Measurements from ENCODE around the gene KRTAP2-2. TPM values are rescaled to one million over a fixed set of nuclear protein-coding genes. Genes with fewer than 3 reads are reported as not detected.
"Not testable (repeated sequence)": the region's sequence is repeated elsewhere in the genome, so short reads cannot be mapped to it uniquely, and the experiment has no call there.

KRTAP2-2 gene
- polyA plus RNA-seq, 1 donor from 2014 or later = not detected

- Mint-ChIP-seq H3K4me1 (no peaks in the 10 kb centered on the region), H3K27ac (no peak overlapping the region), H3K36me3 (no peaks in the 10 kb centered on the region), H3K4me3 (peak overlapping the region in 1 of 4 donors; percentile 40), H3K27me3 (peaks cover 5% of the 10 kb centered on the region), H3K9me3 (peaks cover 0 to 5% (median 2%) of the 10 kb centered on the region in 3 donors)
Measured at GRCh38 chr17:41071606-41072360, 16.8 kb upstream of the KRTAP2-2 start.

GRCh38 chr17:41069031-41069430, 14.0 kb upstream of the KRTAP2-2 start:
- peaks cover 0 to 2% (median 0%) of the 10 kb centered on the region in 3 donors for H3K9me3 Mint-ChIP-seq
- H3K4me3 Mint-ChIP-seq = no peak overlapping the region
- no peak overlapping the region for H3K27ac Mint-ChIP-seq
- H3K27me3 Mint-ChIP-seq = no peaks in the 10 kb centered on the region
- no peaks in the 10 kb centered on the region for H3K4me1 Mint-ChIP-seq
- no peaks in the 10 kb centered on the region for H3K36me3 Mint-ChIP-seq

GRCh38 chr17:41067281-41067680, 12.3 kb upstream of the KRTAP2-2 start:
- Mint-ChIP-seq H3K4me3 (no peak overlapping the region), H3K9me3 (peaks cover 0 to 2% (median 0%) of the 10 kb centered on the region in 3 donors), H3K27ac (no peak overlapping the region)

DNA sequence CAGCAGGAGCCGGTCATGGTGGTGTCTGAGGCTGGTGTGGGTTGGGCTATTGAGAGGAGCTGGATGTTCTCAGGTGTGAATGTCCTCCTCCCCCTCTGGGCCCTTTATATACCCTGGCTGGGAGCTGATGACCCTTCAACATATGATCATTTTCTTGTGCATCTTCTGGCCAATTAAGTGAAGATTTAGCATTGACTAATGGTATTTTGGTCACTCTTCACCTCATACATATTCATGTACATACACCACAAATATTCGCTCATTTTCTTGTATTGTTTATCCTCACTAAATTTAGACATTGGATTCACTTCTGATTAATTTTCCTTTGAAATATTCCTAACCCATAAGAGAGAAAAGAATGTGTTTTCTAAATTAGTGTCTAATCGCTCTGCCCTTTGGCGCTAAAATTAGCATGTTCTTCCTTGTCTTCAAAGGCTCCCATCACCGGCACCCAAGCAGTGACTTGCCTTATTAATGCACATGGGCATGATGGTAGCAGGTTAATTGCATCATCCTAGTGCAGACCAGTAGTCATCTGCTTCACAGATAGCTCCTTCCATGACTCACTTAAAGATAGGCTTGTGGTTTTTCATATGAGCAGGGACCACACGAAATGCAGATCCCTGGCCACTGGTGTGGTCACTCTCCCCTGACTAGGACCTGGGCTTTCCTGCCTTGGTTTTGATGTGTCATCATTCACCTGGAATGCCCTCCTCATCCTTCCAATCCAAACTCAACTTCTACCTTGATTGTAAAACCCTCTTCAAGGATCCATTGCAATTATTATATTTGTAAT, 11.0 kb upstream of the KRTAP2-2 start, which contains the start of gene KRTAP2-4:
Gene KRTAP2-4, minus strand, starts transcription at position 51 of the 796 bp plus-strand sequence. Its CDS starts 34 bp downstream, at position 17.
- Mint-ChIP-seq H3K27me3 (peaks cover 7% of the 10 kb centered on the region), H3K4me1 (no peaks in the 10 kb centered on the region), H3K27ac (peak within 1 kb of the TSS in 1 of 3 donors; percentile 47), H3K36me3 (no peaks in the 10 kb centered on the region), H3K9me3 (no peaks in the 10 kb centered on the region), H3K4me3 (no peak within 1 kb of the TSS)

More at GRCh38 chr17:41067281-41067680, 12.3 kb upstream of the KRTAP2-2 start:
- Mint-ChIP-seq H3K36me3 (no peaks in the 10 kb centered on the region), H3K27me3 (no peaks in the 10 kb centered on the region), H3K4me1 (no peaks in the 10 kb centered on the region)

DNA sequence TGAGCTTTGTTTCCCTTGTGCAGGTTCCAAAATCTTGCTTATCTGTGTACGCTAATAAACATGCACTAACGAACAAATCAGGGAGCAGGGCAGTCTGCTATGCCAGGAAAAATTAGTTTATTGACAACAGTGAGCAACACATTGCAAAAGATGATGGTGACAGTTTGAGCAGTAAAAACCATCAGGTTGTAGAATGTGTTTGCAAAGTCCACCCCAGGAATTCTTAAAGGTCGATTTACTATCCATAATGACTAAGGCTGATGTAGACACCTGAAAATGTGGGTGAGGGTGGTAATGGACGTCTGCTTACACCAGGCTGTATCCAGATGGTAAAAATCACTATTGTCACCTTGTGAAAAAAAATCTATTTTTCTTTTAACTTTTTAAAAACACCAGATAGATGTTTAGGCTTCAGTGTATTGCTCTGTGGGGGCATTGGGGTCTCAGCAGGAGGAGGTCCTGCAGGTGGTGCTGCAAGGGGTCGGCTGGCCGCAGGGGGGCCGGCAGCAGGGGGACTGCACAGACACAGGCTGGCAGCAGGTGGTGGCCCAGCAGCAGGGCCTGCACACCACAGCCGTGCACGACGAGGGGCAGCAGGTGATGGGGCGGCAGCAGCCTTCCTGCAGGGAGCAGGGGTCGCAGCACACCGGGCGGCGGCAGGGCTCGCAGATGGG, 10.1 kb upstream of the KRTAP2-2 start:
- not testable (repeated sequence) for H3K36me3 Mint-ChIP-seq

DNA sequence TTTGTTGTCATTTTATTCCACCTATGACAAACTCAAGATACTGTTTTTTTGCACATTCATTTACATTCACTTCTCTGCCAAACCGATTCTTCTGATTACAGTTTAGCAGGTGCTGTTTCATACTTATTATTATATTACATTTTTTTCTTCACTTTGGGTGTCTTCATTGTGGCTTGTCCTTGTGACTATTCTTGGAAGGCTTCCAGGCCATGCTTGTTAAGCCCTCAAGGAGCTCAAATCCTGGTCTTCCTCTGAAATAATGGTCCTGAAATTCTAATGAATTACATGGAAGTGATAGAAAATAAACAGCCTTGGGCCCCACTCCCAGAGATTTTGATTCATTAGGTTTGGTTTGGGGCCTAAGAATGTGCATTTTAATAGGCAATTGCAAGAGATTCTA, 9.3 kb upstream of the KRTAP2-2 start:
- Mint-ChIP-seq H3K27me3 (peaks cover 12% of the 10 kb centered on the region), H3K4me1 (no peaks in the 10 kb centered on the region), H3K27ac (no peak overlapping the region), H3K36me3 (no peaks in the 10 kb centered on the region), H3K4me3 (no peak overlapping the region), H3K9me3 (no peaks in the 10 kb centered on the region)

More for the DNA sequence above, 10.1 kb upstream of the KRTAP2-2 start:
- H3K4me1 Mint-ChIP-seq, H3K27ac Mint-ChIP-seq, H3K9me3 Mint-ChIP-seq, H3K4me3 Mint-ChIP-seq, H3K27me3 Mint-ChIP-seq: not testable (repeated sequence)

- Mint-ChIP-seq H3K36me3 (no peaks in the 10 kb centered on the region), H3K27ac (no peak overlapping the region), H3K4me1 (no peaks in the 10 kb centered on the region), H3K4me3 (no peak overlapping the region), H3K27me3 (peaks cover 16% of the 10 kb centered on the region), H3K9me3 (no peaks in the 10 kb centered on the region)
Measured at GRCh38 chr17:41063449-41063848, 8.4 kb upstream of the KRTAP2-2 start.

- Mint-ChIP-seq H3K4me1 (no peaks in the 10 kb centered on the region), H3K27me3 (peaks cover 16% of the 10 kb centered on the region), H3K36me3 (no peaks in the 10 kb centered on the region), H3K9me3 (peaks cover 0 to 3% (median 2%) of the 10 kb centered on the region in 3 donors), H3K4me3 (no peak overlapping the region), H3K27ac (no peak overlapping the region)
Measured at GRCh38 chr17:41061964-41062363, 6.9 kb upstream of the KRTAP2-2 start.

DNA sequence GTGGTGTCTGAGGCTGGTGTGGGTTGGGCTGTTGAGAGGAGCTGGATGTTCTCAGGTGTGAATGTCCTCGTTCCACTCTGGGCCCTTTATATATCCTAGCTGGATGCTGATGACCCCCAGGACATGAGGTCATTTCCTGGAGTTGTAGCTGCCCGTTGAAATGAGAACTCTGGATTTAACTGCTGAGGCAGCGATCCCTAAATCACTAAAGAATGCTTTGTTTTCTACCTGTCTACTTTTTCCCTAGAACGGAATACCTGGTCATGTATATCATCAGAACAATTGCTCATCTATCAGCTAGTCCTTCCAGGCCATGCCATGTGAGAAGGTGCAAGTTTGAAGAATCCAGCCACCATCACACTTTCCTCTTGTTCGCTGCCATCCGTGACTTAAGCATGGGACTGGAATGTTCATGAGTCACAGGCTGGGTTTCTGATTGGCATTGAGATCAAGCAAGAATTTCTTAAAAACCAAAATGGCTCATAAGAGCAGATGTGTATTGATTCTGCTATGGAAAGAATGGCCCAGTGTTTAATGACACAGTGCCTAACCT, 5.1 kb upstream of the KRTAP2-2 start, which contains the start of gene KRTAP2-3:
Gene KRTAP2-3, minus strand, starts transcription at position 63 of the 553 bp plus-strand sequence. CDS start 64 bp downstream, outside the sequence.
- H3K36me3 Mint-ChIP-seq = no peaks in the 10 kb centered on the region
- H3K9me3 Mint-ChIP-seq = peaks cover 1 to 3% (median 2%) of the 10 kb centered on the region in 3 donors
- peaks cover 17% of the 10 kb centered on the region for H3K27me3 Mint-ChIP-seq
- H3K4me3 Mint-ChIP-seq = no peak within 1 kb of the TSS
- no peaks in the 10 kb centered on the region for H3K4me1 Mint-ChIP-seq
- H3K27ac Mint-ChIP-seq = no peak within 1 kb of the TSS

DNA sequence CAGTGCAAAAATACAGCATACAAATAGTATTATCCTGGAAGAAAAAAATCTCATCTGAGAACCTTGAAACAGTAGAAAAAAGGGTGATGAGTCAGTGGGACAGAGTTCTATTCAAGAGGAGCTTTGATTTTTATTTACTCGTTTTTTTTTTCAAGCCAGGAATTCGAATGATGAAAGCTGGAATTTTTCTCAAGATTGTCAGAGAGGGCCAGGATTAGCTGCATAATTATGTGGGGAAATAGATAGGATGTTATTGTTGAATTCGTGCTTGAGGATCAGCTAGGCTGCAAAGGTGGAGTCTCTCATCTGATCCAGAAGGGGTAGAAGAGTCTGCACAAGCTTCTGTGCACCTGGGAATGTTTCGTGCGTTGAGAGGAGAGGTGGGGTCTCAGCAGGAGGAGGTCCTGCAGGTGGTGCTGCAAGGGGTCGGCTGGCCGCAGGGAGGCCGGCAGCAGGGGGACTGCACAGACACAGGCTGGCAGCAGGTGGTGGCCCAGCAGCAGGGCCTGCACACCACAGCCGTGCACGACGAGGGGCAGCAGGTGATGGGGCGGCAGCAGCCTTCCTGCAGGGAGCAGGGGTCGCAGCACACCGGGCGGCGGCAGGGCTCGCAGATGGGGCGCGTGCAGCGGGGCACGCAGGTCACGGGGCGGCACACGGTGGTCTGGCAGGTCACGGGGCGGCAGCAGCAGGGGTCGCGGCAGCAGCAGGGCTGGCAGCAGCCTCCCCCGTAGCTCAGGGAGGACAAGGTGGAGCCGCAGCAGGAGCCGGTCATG, 4.4 kb upstream of the KRTAP2-2 start:
- peaks cover 17% of the 10 kb centered on the region for H3K27me3 Mint-ChIP-seq
- H3K4me1 Mint-ChIP-seq, H3K36me3 Mint-ChIP-seq, H3K4me3 Mint-ChIP-seq, H3K9me3 Mint-ChIP-seq, H3K27ac Mint-ChIP-seq: not testable (repeated sequence)

DNA sequence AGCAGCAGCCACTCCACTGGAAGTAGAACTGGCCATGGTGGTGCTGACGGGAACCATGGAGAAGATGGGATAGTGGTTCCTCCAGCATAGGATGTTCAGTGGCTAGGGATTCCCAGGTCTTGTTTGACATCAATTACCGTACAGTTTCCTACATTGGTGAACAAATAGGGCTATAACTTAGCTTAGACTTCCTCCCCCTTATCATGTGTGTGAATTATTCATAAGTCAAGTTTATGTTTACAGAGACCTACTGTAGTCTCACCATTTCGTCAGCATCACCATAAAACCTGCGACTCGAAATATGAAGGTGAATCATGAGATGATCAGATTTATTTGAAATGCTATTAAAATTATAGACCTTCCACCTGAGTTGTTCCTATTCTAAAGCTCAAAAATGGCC, 3.7 kb upstream of the KRTAP2-2 start:
- Mint-ChIP-seq H3K9me3 (peaks cover 1 to 4% (median 2%) of the 10 kb centered on the region in 3 donors), H3K27ac (no peak overlapping the region), H3K27me3 (peaks cover 17% of the 10 kb centered on the region), H3K4me3 (no peak overlapping the region), H3K4me1 (peaks cover 0 to 2% (median 0%) of the 10 kb centered on the region in 3 donors), H3K36me3 (no peaks in the 10 kb centered on the region)

DNA sequence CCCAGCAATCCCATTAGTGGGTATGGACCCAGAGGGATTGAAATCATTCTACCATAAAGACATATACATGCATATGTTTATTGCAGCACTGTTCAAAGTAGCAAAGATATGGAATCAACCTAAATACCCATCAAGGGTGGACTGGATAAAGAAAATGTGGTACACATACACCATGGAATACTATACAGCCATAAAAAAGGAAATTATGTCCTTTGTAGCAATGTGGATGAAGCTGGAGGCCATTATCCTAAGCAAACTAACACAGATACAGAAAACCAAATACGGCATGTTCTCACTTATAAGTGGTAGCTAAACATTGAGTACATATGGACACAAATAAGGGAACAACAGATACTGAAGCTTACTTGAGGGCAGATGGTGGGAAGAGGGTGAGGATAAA, 2.5 kb upstream of the KRTAP2-2 start:
- Mint-ChIP-seq H3K36me3 (no peaks in the 10 kb centered on the region), H3K4me3 (no peak overlapping the region), H3K27me3 (peaks cover 21% of the 10 kb centered on the region), H3K27ac (no peak overlapping the region), H3K4me1 (peaks cover 0 to 2% (median 0%) of the 10 kb centered on the region in 3 donors), H3K9me3 (peaks cover 1 to 7% (median 2%) of the 10 kb centered on the region in 3 donors)

DNA sequence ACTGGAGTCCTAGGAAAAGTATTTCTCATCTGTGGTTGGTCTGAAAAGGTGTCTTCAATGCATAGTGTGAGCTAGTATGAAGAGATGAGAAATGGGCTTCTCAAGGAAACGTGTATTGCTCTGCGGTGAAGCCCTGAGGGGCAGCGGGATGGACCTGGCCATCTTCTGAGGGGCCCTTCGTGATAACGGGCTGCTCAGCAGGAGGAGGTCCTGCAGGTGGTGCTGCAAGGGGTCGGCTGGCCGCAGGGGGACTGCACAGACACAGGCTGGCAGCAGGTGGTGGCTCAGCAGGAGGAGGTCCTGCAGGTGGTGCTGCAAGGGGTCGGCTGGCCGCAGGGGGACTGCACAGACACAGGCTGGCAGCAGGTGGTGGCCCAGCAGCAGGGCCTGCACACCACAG, 474 bp downstream of the KRTAP2-2 start:
- not testable (repeated sequence) for H3K27ac Mint-ChIP-seq, H3K9me3 Mint-ChIP-seq, H3K36me3 Mint-ChIP-seq, H3K4me1 Mint-ChIP-seq, H3K4me3 Mint-ChIP-seq
- peaks cover 14% of the 10 kb centered on the region for H3K27me3 Mint-ChIP-seq

DNA sequence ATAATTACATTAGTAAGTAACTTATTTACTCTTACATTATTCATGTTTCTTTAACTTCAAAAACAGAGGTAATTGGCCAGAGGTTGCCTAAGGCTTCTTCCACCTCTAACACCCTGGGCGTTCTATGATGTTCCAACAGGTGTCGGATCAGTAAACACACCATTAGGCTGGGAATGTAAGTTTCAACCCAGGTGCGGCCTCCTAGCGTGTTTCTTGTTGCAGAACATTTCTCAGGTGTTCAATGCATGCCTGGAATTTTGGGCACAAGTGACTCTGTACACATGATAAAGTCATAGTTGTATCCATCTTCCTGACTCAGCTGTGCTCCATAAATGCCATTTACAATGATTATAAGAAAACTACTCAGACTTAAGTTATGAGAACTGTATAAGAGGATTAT, 1.0 kb downstream of the KRTAP2-2 start:
- peaks cover 0 to 4% (median 2%) of the 10 kb centered on the region in 3 donors for H3K4me1 Mint-ChIP-seq
- H3K27me3 Mint-ChIP-seq = peaks cover 11% of the 10 kb centered on the region
- H3K27ac Mint-ChIP-seq = peak overlapping the region in 1 of 3 donors; percentile 46
- H3K36me3 Mint-ChIP-seq = no peaks in the 10 kb centered on the region
- H3K4me3 Mint-ChIP-seq = no peak overlapping the region
- H3K9me3 Mint-ChIP-seq = peaks cover 1 to 7% (median 2%) of the 10 kb centered on the region in 3 donors
